Endothelial cell of umbilical vein (primary cell): ENCODE measurements around the gene CIDEC. TPM values are rescaled to one million over a fixed set of nuclear protein-coding genes. Genes with fewer than 3 reads are reported as not detected.

ENCODE experiments used
- BruUV-seq: library from RNA; stranded (reverse); fragments of 400-500 nt; replicated peaks from 2 replicates; lab custom pipeline; 2021; lab: Mats Ljungman, UMichigan
- CTCF ChIA-PET: fragments of 300-600, 350-600 bp; sonication (Branson Sonifier 250); formaldehyde crosslinking; loops from one replicate; lab custom pipeline; 2021; ENCODE audit warnings: antibody characterized with exemption, inconsistent platforms; lab: Charles Lee
- POLR2A ChIA-PET: fragments of 300-600, 350-600 bp; sonication (Branson Sonifier 250); formaldehyde crosslinking; loops from one replicate; lab custom pipeline; 2021; ENCODE audit warnings: antibody characterized with exemption, inconsistent platforms; lab: Charles Lee
- DNase-seq: peaks from one replicate; pipeline ENCODE4 v3.0.0-alpha.2; 2011; ENCODE audit warnings: low read depth, low spot score
- FAIRE-seq: peaks from 2 replicates; lab custom pipeline; 2011; peaks lifted over from hg19 to GRCh38; lab: Jason Lieb, UNC
- H2AFZ ChIP-seq: 2 replicates; pipeline ENCODE4 v1.6.0; 2012; ENCODE audit warnings: low read depth, low read length, control low read depth, inconsistent platforms
- H3K27ac ChIP-seq: 2 replicates; pipeline ENCODE4 v1.5.1; 2011; ENCODE audit warnings: low read depth, mild to moderate bottlenecking, control low read depth, low read length, moderate library complexity; ENCODE audit not compliant: insufficient read depth
- H3K27me3 ChIP-seq, 2 experiments: 2 replicates each; pipeline versions ENCODE4 v1.6.0 to v1.6.1; 2011; ENCODE audit warnings: low read length in 2 of 2, mixed read lengths in 1 of 2; ENCODE audit not compliant: control insufficient read depth in 2 of 2, insufficient read depth in 2 of 2
- H3K36me3 ChIP-seq, 2 experiments: 2 replicates in 1 of 2; 3 replicates in 1 of 2; pipeline ENCODE4 v1.5.1; 2011; ENCODE audit warnings: low read length in 2 of 2, mild to moderate bottlenecking in 1 of 2, moderate library complexity in 1 of 2; ENCODE audit not compliant: control insufficient read depth in 2 of 2, insufficient read depth in 2 of 2; ENCODE audit errors: extremely low read depth in 1 of 2
- H3K4me1 ChIP-seq: 3 replicates; pipeline ENCODE4 v1.5.1; 2011; ENCODE audit warnings: mild to moderate bottlenecking, low read length; ENCODE audit not compliant: control insufficient read depth, insufficient read depth; ENCODE audit errors: extremely low read depth
- H3K4me2 ChIP-seq: 2 replicates; pipeline ENCODE4 v1.6.1; 2011; ENCODE audit warnings: low read length, control low read depth, mixed read lengths; ENCODE audit not compliant: insufficient read depth
- H3K4me3 ChIP-seq, 3 experiments: fragments of 200-600 bp in 1 of 3; sonication (generic), shearing (Covaris generic) in 1 of 3; replicated peaks in 1 of 3; 2 replicates each; pipeline ENCODE4 v1.5.1; 2011 to 2016; ENCODE audit warnings: control low read depth in 3 of 3, low read length in 3 of 3, mild to moderate bottlenecking in 2 of 3, inconsistent platforms in 1 of 3, low read depth in 1 of 3, moderate library complexity in 1 of 3; ENCODE audit not compliant: insufficient read depth in 1 of 3
- H3K79me2 ChIP-seq: 2 replicates; pipeline ENCODE4 v1.6.0; 2012; ENCODE audit warnings: low read length, inconsistent platforms; ENCODE audit not compliant: control insufficient read depth, insufficient read depth
- H3K9ac ChIP-seq: replicated peaks from 2 replicates; pipeline ENCODE3; 2011; ENCODE audit warnings: low read length, control low read depth; ENCODE audit not compliant: insufficient read depth; ENCODE audit errors: extremely low read depth
- H3K9me1 ChIP-seq: replicated peaks from 3 replicates; pipeline ENCODE4 v1.6.0; 2011; ENCODE audit warnings: mild to moderate bottlenecking, low read length; ENCODE audit not compliant: control insufficient read depth, insufficient read depth; ENCODE audit errors: extremely low read depth
- H3K9me3 ChIP-seq: replicated peaks from 2 replicates; pipeline ENCODE4 v1.5.1; 2012; ENCODE audit warnings: low read length, inconsistent platforms; ENCODE audit not compliant: control insufficient read depth, insufficient read depth
- H4K20me1 ChIP-seq: replicated peaks from 2 replicates; pipeline ENCODE3; 2011; ENCODE audit warnings: mild to moderate bottlenecking, low read length; ENCODE audit not compliant: control insufficient read depth, insufficient read depth; ENCODE audit errors: extremely low read depth
- EZH2 ChIP-seq: IDR thresholded peaks from 2 replicates; pipeline ENCODE4 v1.6.1; 2012; ENCODE audit warnings: borderline replicate concordance, low read depth, mild to moderate bottlenecking, moderate library complexity, low read length, inconsistent platforms; ENCODE audit not compliant: severe bottlenecking
- JUN ChIP-seq: IDR thresholded peaks from 2 replicates; pipeline ENCODE4 v1.6.1; 2011; ENCODE audit warnings: borderline replicate concordance, low read depth; ENCODE audit not compliant: insufficient read length, insufficient read depth
- POLR2A ChIP-seq: IDR thresholded peaks from 2 replicates; pipeline ENCODE4 v1.6.1; 2012; ENCODE audit warnings: low read depth, mild to moderate bottlenecking, control low read depth, low read length
- POLR2AphosphoS5 ChIP-seq: IDR thresholded peaks from 2 replicates; pipeline ENCODE4 v1.6.1; 2012; ENCODE audit warnings: low read depth, mild to moderate bottlenecking, control low read depth, low read length, moderate library complexity; ENCODE audit not compliant: insufficient read depth
- dilution Hi-C: fragments of 300-500 bp; cut with MboI; formaldehyde crosslinking; loops from one replicate; pipeline ENCODE4 v1.15.0; 2019; ENCODE audit warnings: low sequenced_read_pairs; ENCODE audit not compliant: extremely low pct_ligation_motif_present
- intact Hi-C: fragments of 100-400 bp; cut with micrococcal nuclease; formaldehyde crosslinking; loops from one replicate; pipeline ENCODE4 v1.10.0; 2022
- polyA plus RNA-seq, 4 experiments: library from polyadenylated mRNA; depleted of rRNA in 3 of 4; stranded (reverse) in 3 of 4; unstranded in 1 of 4; fragments of >200 nt; gene quantifications; 2 replicates each; pipeline versions ENCODE4 v1.2.1 to v1.2.3, GENCODE V29; 2011 to 2012; ENCODE audit warnings: missing spikeins in 1 of 4
- total RNA-seq: library from RNA; stranded (reverse); gene quantifications from 2 replicates; pipeline ENCODE4 v1.2.3, GENCODE V29; 2021

CIDEC gene
- total and polyA plus RNA-seq, 2 donors (not counting 3 experiments of a cell fraction or from before 2014, with no cell fraction given), result 0.14 TPM; not detected in 1

- TF ChIP-seq EZH2 (no peak), POLR2AphosphoS5 (no peak), POLR2A (peak; percentile 3), JUN (no peak)
- Histone ChIP-seq H3K79me2 (peaks cover 27% of the 10 kb centered on the region), H3K9ac (no peak overlapping the region), H4K20me1 (no peaks in the 10 kb centered on the region), H3K9me1 (no peaks in the 10 kb centered on the region), H3K4me2 (peak overlapping the region; percentile 60), H3K4me1 (peaks cover 34% of the 10 kb centered on the region), H3K4me3 (no peak overlapping the region), H3K27ac (peak overlapping the region; percentile 27), H3K9me3 (no peaks in the 10 kb centered on the region), H2AFZ (no peak overlapping the region), H3K27me3 (no peaks in the 10 kb centered on the region), H3K36me3 (peaks cover 4 to 9% of the 10 kb centered on the region in 2 experiments)
- intact Hi-C loops (loop anchor here (2.0 to 5.0 kb wide), 2 partner anchors 39 to 355 kb away; partner anchors contain the start of genes CRELD1 and TATDN2), dilution Hi-C loops (no loop called here)
- POLR2A ChIA-PET, result interaction anchor here (0.5 to 0.7 kb wide), 3 partner anchors 9 to 235 kb away, joined by 4 to 7 read pairs (median 6); no protein-coding TSS in a partner anchor
- no TSS peak for BruUV-seq
- DNase-seq (peak; percentile 6), FAIRE-seq (no peak)
- CTCF ChIA-PET, result interaction anchor here (0.7 to 2.4 kb wide), 8 partner anchors 9 to 53 kb away, joined by 3 to 11 read pairs (median 6); partner anchors contain the start of genes CRELD1 and IL17RE
Measured at GRCh38 chr3:9893739-9894138, 13.7 kb upstream of the CIDEC start.

- no TSS peak for BruUV-seq
- intact Hi-C loops, result loop anchor here (2.0 to 5.0 kb wide), 2 partner anchors 41 to 56 kb away; partner anchors contain the start of gene CRELD1
- no peaks in the 10 kb centered on the region for H3K9me1 ChIP-seq
- peaks cover 25% of the 10 kb centered on the region for H3K4me1 ChIP-seq
- TF ChIP-seq JUN, result no peak
- H3K4me2 ChIP-seq, result peak overlapping the region; percentile 95
- CTCF ChIA-PET, result interaction anchor here (0.9 to 1.3 kb wide), 5 partner anchors 14 to 55 kb away, joined by 3 to 5 read pairs (median 3); no protein-coding TSS in a partner anchor
- DNase-seq, result no peak
- H2AFZ ChIP-seq, result peak overlapping the region; percentile 98
- peak overlapping the region; percentile 89 for H3K9ac ChIP-seq
- dilution Hi-C loops, result no loop called here
- peak overlapping the region; percentile 82 to 92 (median 89) for H3K4me3 ChIP-seq
- H4K20me1 ChIP-seq, result no peaks in the 10 kb centered on the region
- no peaks in the 10 kb centered on the region for H3K27me3 ChIP-seq
- FAIRE-seq, result no peak
- H3K9me3 ChIP-seq, result no peaks in the 10 kb centered on the region
- POLR2A ChIA-PET, result interaction anchor here (1.0 to 1.1 kb wide), 2 partner anchors 34 to 42 kb away, joined by 3 read pairs; no protein-coding TSS in a partner anchor
- H3K79me2 ChIP-seq, result peaks cover 27% of the 10 kb centered on the region
- H3K27ac ChIP-seq, result peak overlapping the region; percentile 76
- H3K36me3 ChIP-seq, result peaks cover 4 to 9% of the 10 kb centered on the region in 2 experiments
Measured at GRCh38 chr3:9891072-9891622, 11.1 kb upstream of the CIDEC start.
